Gastroesophageal sphincter (tissue), 4 donors: ENCODE results near the gene OLR1. TPM values are rescaled to one million over a fixed set of nuclear protein-coding genes. Genes with fewer than 3 reads are reported as not detected.
"Not testable (repeated sequence)": the region's sequence is repeated elsewhere in the genome, so short reads cannot be mapped to it uniquely, and the experiment has no call there.

Experiments used
- ATAC-seq: fragments of 150-250 bp; one replicate; pipeline ENCODE4 v1.9.1; 2016; ENCODE audit warnings: mild to moderate bottlenecking, moderate library complexity
- H3K27ac ChIP-seq, 4 donors: fragments of 200-600 bp; sonication (generic) in 3 of 4; 1 replicate in 3 of 4; 2 replicates in 1 of 4; pipeline ENCODE4 v1.5.1; 2016 to 2019
- H3K27me3 ChIP-seq: fragments of 200-600 bp; sonication (generic); one replicate; pipeline ENCODE4 v1.5.1; 2019
- H3K36me3 ChIP-seq, 2 donors: fragments of 200-600 bp; sonication (generic); one replicate each; pipeline ENCODE4 v1.5.1; 2019; ENCODE audit warnings: control low read depth in 1 of 2
- H3K4me1 ChIP-seq, 3 donors: fragments of 200-600 bp; sonication (generic); 1 replicate in 2 of 3; 2 replicates in 1 of 3; pipeline ENCODE4 v1.5.1; 2016 to 2019; ENCODE audit warnings: control low read depth in 2 of 3
- H3K4me3 ChIP-seq, 2 donors: fragments of 200-600 bp; sonication (generic); one replicate each; pipeline ENCODE4 v1.5.1; 2019; ENCODE audit warnings: mild to moderate bottlenecking in 1 of 2, moderate library complexity in 1 of 2
- H3K9me3 ChIP-seq, 3 donors: fragments of 200-600 bp; sonication (generic); one replicate each; pipeline ENCODE4 v1.5.1; 2017 to 2019; ENCODE audit warnings: control low read depth in 2 of 3
- CTCF ChIP-seq, 4 experiments: fragments of 200-600 bp in 2 of 4; fragments of 450-650 bp in 2 of 4; sonication (generic) in 1 of 4; IDR thresholded peaks; one replicate each; pipeline ENCODE4 v1.5.1; 2017 to 2019; ENCODE audit warnings: antibody characterized with exemption in 4 of 4, mild to moderate bottlenecking in 2 of 4, moderate library complexity in 2 of 4
- EP300 ChIP-seq: sonication (generic); formaldehyde crosslinking; IDR thresholded peaks from one replicate; pipeline ENCODE4 v1.6.1; 2017; ENCODE audit warnings: antibody characterized with exemption, mild to moderate bottlenecking
- POLR2A ChIP-seq, 2 donors: fragments of 450-650 bp; IDR thresholded peaks; one replicate each; pipeline ENCODE4 v1.6.1; 2017; ENCODE audit warnings: antibody characterized with exemption in 2 of 2, mild to moderate bottlenecking in 2 of 2, moderate library complexity in 1 of 2
- POLR2AphosphoS5 ChIP-seq: sonication (generic); formaldehyde crosslinking; IDR thresholded peaks from one replicate; pipeline ENCODE4 v1.6.1; 2017; ENCODE audit warnings: antibody characterized with exemption
- WGBS, 2 donors: methylation state at CpG; one replicate each; pipeline ENCODE4 v1.1.5; 2018; ENCODE audit warnings: low coverage in 1 of 2; 5-methylcytosine and 5-hydroxymethylcytosine counted together
- total RNA-seq, 4 donors: library from RNA; depleted of rRNA; stranded (reverse); fragments of >200 nt; gene quantifications; one replicate each; pipeline ENCODE4 v1.1.0, GENCODE V29; 2016

The OLR1 gene
- total RNA-seq, result 1 to 10 TPM in 2 of 4 donors, under 1 TPM in 1, not detected in 1; 0.39 to 6.5 (median 5.5) TPM

- no peak within 1 kb of the TSS for H3K4me3 ChIP-seq
Observed at GRCh38 chr12:10171973-10172728, at the start of gene OLR1. OLR1 (minus strand) TSS chr12:10172132; CDS start chr12:10172077, 55 bp downstream.

GRCh38 chr12:10220398-10221077 lies 48.6 kb upstream of the OLR1 start:
- H3K4me3 ChIP-seq, result no peak overlapping the region
- H3K9me3 ChIP-seq, result no peaks in the 10 kb centered on the region
- H3K4me1 ChIP-seq, result peaks cover 0 to 52% (median 14%) of the 10 kb centered on the region in 3 donors
- peak; percentile 98 for ATAC-seq
- TF ChIP-seq EP300 (no peak), CTCF (IDR thresholded peaks at IDR 0.05) (no peak), POLR2A (IDR thresholded peaks at IDR 0.05) (no peak), POLR2AphosphoS5 (peak; percentile 93)
- H3K36me3 ChIP-seq, result peaks cover 10 to 91% of the 10 kb centered on the region in 2 donors
- 44 to 88% methylated on average over 3 to 6 of the region's 8 CpGs for WGBS, 2 donors
- H3K27me3 ChIP-seq, result no peaks in the 10 kb centered on the region
- peak overlapping the region; percentile 52 to 81 (median 72) for H3K27ac ChIP-seq

More at GRCh38 chr12:10171973-10172728, at the start of gene OLR1:
- TF ChIP-seq EP300 (no peak), POLR2AphosphoS5 (no peak), CTCF (IDR thresholded peaks at IDR 0.05) (no peak), POLR2A (IDR thresholded peaks at IDR 0.05) (no peak)
- Histone ChIP-seq H3K27me3 (no peaks in the 10 kb centered on the region), H3K4me1 (no peaks in the 10 kb centered on the region), H3K9me3 (no peaks in the 10 kb centered on the region), H3K27ac (no peak within 1 kb of the TSS), H3K36me3 (no peaks in the 10 kb centered on the region)
- ATAC-seq, result no peak
- 71 to 77% methylated on average over 7 of the region's 7 CpGs for WGBS, 2 donors

GRCh38 chr12:10218021-10218420 lies 46.1 kb upstream of the OLR1 start:
- peaks cover 7 to 69% of the 10 kb centered on the region in 2 donors for H3K36me3 ChIP-seq

GRCh38 chr12:10215946-10216345 lies 44.0 kb upstream of the OLR1 start:
- peak overlapping the region in 2 of 4 donors; percentile 98 to 99 for H3K27ac ChIP-seq
- not testable (repeated sequence) for H3K27me3 ChIP-seq, H3K9me3 ChIP-seq, ATAC-seq
- H3K4me1 ChIP-seq, result peaks cover 0 to 54% (median 13%) of the 10 kb centered on the region in 3 donors
- H3K4me3 ChIP-seq, result peak overlapping the region in 1 of 2 donors; percentile 83
- WGBS, 2 donors, result 80 to 96% methylated on average over 7 to 11 of the region's 13 CpGs
- H3K36me3 ChIP-seq, result peaks cover 0 to 48% of the 10 kb centered on the region in 2 donors

More at GRCh38 chr12:10218021-10218420, 46.1 kb upstream of the OLR1 start:
- H3K4me1 ChIP-seq, result peaks cover 0 to 62% (median 14%) of the 10 kb centered on the region in 3 donors
- 77% methylated on average over 4 of the region's 6 CpGs; no CpG with 5 or more reads in 1 of the 2 donors for WGBS, 2 donors
- ATAC-seq, result no peak
- peak overlapping the region in 3 of 4 donors; percentile 2 to 41 (median 13) for H3K27ac ChIP-seq
- TF ChIP-seq POLR2AphosphoS5 (no peak), EP300 (no peak), CTCF (IDR thresholded peaks at IDR 0.05) (no peak), POLR2A (IDR thresholded peaks at IDR 0.05) (no peak)
- no peak overlapping the region for H3K4me3 ChIP-seq
- no peaks in the 10 kb centered on the region for H3K27me3 ChIP-seq
- no peaks in the 10 kb centered on the region for H3K9me3 ChIP-seq

- Histone ChIP-seq H3K4me1 (peaks cover 0 to 49% (median 8%) of the 10 kb centered on the region in 3 donors), H3K27ac (peak overlapping the region in 3 of 4 donors; percentile 98 to 99 (median 99)), H3K27me3 (no peaks in the 10 kb centered on the region), H3K36me3 (peaks cover 0 to 43% of the 10 kb centered on the region in 2 donors), H3K4me3 (peak overlapping the region; percentile 78 to 83), H3K9me3 (no peaks in the 10 kb centered on the region)
- TF ChIP-seq EP300 (no peak), POLR2A (IDR thresholded peaks at IDR 0.05) (no peak), POLR2AphosphoS5 (no peak), CTCF (IDR thresholded peaks at IDR 0.05) (no peak)
- ATAC-seq, result no peak
- WGBS, 2 donors, result 65 to 83% methylated on average over 2 of the region's 2 CpGs
Observed at GRCh38 chr12:10215436-10215835, 43.5 kb upstream of the OLR1 start.
